Measurements from ENCODE around the gene ENTHD1. TPM values are rescaled to one million over a fixed set of nuclear protein-coding genes. Genes with fewer than 3 reads are reported as not detected.

Gene ENTHD1
- total RNA-seq, 1 experiment from 2014 or later, result not detected

DNA sequence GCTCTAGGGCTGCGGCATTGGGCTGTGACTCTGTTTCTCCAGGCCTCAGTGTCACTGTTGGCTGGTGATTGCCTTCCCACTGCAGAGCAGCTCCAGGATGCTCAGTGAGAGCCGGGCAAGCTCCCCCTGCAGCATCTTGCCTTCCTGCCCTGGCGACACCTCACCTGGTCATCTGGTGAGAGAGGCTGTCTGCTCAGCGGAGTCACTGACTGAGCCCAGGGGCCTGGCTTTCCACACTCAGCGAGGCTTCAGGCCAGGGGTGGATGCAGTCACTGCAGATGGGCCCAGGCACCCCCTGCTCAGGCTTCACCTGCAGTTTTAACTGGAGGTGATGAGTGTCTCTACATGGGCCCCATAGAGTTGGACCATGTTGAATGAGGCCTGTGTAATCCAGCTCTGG is 186.2 kb downstream of the ENTHD1 start:
- H2AK5ac ChIP-seq (ENCODE audit: insufficient read length, low read length), result no peak overlapping the region
- H4K20me1 ChIP-seq (ENCODE audit: control insufficient read depth, insufficient read depth, insufficient read length), result no peaks in the 10 kb centered on the region
- no peaks in the 10 kb centered on the region for H3K4me1 ChIP-seq (ENCODE audit: insufficient read depth, low read length)
- no peak overlapping the region for H3T11ph ChIP-seq (ENCODE audit: low read length)
- no peak overlapping the region for H4K8ac ChIP-seq (replicated peaks; ENCODE audit: insufficient read length, low read depth, low read length)
- H3K9me3 ChIP-seq (ENCODE audit: control insufficient read depth, low read depth, low read length), result no peaks in the 10 kb centered on the region
- H4K5ac ChIP-seq (ENCODE audit: insufficient read length, low read depth, low read length), result no peak overlapping the region
- no peak overlapping the region for H2BK12ac ChIP-seq (ENCODE audit: insufficient read length, low read depth, low read length)
- no peak overlapping the region for H2BK5ac ChIP-seq (ENCODE audit: insufficient read length, low read length)
- no peaks in the 10 kb centered on the region for H3K23me2 ChIP-seq (ENCODE audit: insufficient read length, low read depth, low read length, poor library complexity, severe bottlenecking)
- no peak for DNase-seq
- H3K4ac ChIP-seq (ENCODE audit: low read depth, low read length), result no peak overlapping the region
- Mint-ChIP-seq H3K4me3 (no peak overlapping the region), H3K36me3 (ENCODE audit: insufficient read depth in 1 of 3, low read depth in 3 of 3) (no peaks in the 10 kb centered on the region), H3K9me3 (no peaks in the 10 kb centered on the region), H3K4me1 (peaks cover 8 to 15% of the 10 kb centered on the region in 2 experiments), H3K27ac (no peak overlapping the region), H3K27me3 (ENCODE audit: low read depth) (peaks cover 4% of the 10 kb centered on the region)
- no peak overlapping the region for H2BK120ac ChIP-seq (ENCODE audit: low read depth, low read length, poor library complexity, severe bottlenecking)
- no peak overlapping the region for H3K9ac ChIP-seq (ENCODE audit: extremely low read depth, insufficient read length, low read length)
- H3K4me2 ChIP-seq (ENCODE audit: insufficient read depth, insufficient read length, low read length), result no peak overlapping the region
- no peak overlapping the region for H3K27ac ChIP-seq (ENCODE audit: insufficient read length, low read depth, low read length)
- H3K56ac ChIP-seq (ENCODE audit: insufficient read length, low read depth, low read length), result no peak overlapping the region
- H4K91ac ChIP-seq (ENCODE audit: insufficient read length, low read depth, low read length), result no peak overlapping the region
- no peak overlapping the region for H2BK15ac ChIP-seq (ENCODE audit: low read depth, low read length)
- no peak overlapping the region for H3K23ac ChIP-seq (ENCODE audit: insufficient read length, low read depth, low read length)
- TF ChIP-seq, protein P1, sequence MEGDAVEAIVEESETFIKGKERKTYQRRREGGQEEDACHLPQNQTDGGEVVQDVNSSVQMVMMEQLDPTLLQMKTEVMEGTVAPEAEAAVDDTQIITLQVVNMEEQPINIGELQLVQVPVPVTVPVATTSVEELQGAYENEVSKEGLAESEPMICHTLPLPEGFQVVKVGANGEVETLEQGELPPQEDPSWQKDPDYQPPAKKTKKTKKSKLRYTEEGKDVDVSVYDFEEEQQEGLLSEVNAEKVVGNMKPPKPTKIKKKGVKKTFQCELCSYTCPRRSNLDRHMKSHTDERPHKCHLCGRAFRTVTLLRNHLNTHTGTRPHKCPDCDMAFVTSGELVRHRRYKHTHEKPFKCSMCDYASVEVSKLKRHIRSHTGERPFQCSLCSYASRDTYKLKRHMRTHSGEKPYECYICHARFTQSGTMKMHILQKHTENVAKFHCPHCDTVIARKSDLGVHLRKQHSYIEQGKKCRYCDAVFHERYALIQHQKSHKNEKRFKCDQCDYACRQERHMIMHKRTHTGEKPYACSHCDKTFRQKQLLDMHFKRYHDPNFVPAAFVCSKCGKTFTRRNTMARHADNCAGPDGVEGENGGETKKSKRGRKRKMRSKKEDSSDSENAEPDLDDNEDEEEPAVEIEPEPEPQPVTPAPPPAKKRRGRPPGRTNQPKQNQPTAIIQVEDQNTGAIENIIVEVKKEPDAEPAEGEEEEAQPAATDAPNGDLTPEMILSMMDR (conservative IDR thresholded peaks at IDR 0.05), result no peak
- no peak overlapping the region for H2BK20ac ChIP-seq (ENCODE audit: low read depth, low read length, poor library complexity, severe bottlenecking)
- H3K79me2 ChIP-seq (ENCODE audit: insufficient read depth, low read length), result no peaks in the 10 kb centered on the region
- H3K27me3 ChIP-seq (ENCODE audit: insufficient read depth, low read length), result no peaks in the 10 kb centered on the region
- H3K79me1 ChIP-seq (ENCODE audit: insufficient read depth, low read depth, low read length, poor library complexity, severe bottlenecking), result no peaks in the 10 kb centered on the region
- H2AFZ ChIP-seq (ENCODE audit: low read length), result no peak overlapping the region
- no peak overlapping the region for H3K14ac ChIP-seq (ENCODE audit: insufficient read depth, low read length)
- no CpG with 5 or more reads among the region's 5 CpGs for WGBS (ENCODE audit: extremely low coverage, insufficient read length, low lambda C conversion rate)
- no peak overlapping the region for H3K18ac ChIP-seq (ENCODE audit: insufficient read length, low read depth, low read length)
